HG02973 (cell line): Measurements from ENCODE around the gene SPSB1.

ENCODE experiments used
- ATAC-seq: cut with Tn5 transposase; IDR thresholded peaks from one replicate; pipeline ENCODE4 v1.9.1; 2021; ENCODE audit warnings: moderate library complexity; ENCODE audit not compliant: unreplicated experiment

SPSB1 gene

DNA sequence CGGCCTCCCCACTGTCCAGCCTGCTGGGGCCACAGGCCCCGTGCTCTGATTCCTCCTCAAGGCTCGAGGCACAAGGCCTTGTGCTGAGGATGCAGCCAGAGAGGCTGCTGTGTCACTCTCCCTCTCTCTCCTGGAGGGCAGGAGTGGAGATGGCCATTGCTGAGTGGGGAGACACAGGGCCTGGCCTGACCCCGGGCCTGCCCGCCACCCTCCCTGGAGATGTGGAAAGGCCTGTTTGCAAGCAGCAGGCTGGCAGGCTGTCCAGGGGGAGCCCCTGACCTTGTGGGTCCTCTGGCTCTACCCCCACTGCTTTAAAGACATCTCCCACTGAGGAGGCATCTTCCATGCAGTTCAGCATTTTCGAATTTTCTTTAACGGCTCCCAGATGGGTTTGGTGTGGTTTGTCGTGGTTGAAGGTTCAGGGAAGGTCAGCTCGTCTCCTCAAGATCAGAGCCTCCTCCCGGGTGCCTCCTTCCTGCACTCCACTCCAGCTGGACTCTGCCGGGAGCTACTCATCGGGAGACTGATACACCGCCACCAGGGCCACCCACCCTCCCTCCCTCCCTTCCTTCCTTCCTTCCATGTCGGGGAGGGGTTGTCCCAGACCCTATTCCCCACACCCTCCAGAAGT, 69.1 kb downstream of the SPSB1 start:
- ATAC-seq: no peak

DNA sequence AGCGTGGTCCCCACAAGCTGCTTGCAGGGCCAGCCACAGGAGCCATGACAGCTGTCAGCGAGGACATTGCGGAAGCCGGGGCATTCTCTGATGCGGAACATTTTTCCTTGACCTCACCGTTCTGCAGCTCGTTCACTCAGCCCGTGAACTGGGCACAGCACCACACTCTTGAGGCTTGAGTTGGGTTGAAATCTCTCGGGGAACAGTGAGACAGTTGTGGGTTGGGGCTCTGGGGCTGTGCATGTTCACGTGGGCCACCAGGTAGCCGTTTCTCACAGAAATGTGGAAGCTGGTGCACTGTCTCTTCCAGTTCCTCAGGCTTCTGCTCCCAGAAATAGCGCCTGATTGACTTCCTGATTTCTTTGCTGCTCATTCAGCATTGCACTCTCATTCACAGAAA, 69.8 kb downstream of the SPSB1 start:
- ATAC-seq: no peak

DNA sequence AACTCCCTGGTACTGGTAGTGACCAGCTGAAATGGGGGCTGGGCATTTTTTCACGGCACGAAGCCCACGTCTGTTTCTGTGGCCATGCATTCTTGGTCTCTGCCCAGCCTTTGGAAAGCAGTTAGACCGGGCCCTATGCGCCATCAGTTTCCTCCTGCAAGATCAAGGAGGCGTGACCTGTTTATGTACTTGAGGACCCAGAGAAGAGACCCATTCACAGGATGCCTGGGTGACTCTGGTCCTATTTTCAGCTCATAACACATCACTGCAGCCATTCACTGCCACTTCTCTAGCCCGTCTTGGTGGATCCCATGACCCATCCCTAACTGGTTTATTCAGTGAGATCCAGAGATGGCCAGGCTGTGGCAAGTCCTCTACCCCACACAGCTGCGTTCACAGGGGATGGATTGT, 70.4 kb downstream of the SPSB1 start:
- ATAC-seq: no peak

DNA sequence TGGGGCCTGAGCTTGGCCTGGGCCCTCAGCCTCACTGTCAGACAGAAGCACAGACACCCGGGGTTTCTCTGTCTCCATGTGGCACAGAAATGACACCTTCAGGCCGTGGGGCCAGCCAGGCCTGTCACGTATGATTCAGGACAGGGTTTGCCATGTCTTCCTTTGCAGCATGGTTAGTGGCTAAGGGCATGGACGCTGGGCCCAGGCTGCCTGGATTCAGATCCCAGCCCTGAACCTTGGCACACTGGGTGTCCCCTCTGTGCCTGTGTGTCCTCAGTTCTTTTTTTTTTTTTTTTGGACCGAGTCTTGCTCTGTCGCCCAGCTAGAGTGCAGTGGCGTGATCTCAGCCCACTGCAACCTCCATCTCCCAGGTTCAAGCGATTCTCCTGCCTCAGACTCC, 73.6 kb downstream of the SPSB1 start:
- ATAC-seq: no peak

DNA sequence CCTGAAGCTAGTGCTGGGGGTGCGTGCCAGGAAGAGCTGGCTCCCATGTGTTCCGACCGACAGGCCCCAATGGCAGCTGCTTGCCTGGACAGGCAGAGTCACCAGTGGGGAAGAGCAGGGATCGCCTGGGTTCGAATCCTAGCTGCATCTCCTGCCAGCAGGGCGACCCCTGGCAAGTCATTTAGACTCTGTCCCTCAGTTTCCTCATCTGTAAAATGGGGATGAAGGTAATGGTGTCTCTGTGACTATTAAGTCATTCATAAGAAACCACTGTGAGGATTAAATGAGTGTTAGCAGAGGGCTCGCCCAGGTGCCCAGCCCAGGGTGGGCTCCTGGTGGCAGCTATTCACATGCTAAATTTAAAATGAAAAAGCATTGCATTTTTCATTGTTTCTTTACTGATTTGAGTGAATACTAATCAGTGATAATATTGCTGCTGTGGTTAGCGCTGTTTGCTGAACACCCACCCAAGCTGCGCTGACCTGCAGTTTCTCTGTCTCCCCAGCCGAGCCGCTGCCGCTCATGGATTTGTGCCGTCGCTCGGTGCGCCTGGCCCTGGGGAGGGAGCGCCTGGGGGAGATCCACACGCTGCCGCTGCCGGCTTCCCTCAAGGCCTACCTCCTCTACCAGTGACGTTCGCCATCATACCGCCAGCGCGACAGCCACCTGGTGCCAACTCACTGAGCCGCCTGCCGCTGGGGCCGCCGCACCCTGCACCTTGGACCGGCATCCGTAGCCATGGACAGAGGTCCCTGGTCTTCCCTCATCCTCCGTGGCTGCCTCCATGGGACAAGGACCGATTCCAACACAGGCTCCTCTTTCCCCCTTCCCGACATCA, 74.5 kb downstream of the SPSB1 start:
- ATAC-seq: no peak

DNA sequence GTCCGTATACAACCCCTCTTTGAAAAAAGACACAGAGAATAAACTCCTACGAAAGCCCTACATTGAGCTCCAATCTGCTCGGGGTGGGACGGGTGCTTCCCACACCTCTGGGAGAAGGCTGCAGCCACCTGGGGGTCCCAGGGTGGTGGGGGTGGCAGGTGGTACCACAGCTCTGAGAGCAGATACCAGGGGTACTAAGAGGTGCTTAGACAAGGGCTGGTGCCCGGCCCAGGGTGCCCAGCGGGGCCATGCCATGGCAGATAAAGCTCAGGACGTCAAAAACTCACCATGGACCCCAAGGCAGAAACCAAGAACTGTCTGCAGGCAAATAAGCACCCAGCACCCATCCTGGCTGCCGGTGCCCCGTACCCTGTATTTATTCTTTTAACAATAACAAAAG, 75.1 kb downstream of the SPSB1 start:
- no peak for ATAC-seq

DNA sequence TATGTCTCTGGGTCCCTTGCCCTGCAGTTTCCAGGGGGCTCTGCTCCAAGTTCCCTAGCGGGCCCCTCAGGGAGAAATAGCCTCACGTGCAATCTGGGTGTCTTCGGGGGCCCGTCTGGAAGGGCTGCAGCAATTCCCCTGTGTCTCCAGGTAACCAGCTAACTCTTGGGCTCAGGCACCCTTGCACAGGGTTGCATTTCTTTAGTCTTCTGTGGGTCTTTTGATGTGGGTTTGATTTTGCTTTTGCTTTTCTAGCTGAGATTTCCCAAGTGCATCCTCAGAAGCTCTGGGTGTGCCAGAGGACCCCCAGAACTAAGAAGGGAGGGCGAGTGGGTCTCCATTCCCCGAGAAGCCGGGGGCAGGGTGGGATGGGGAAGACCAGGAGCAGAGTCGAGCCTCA, 75.7 kb downstream of the SPSB1 start:
- ATAC-seq: no peak

DNA sequence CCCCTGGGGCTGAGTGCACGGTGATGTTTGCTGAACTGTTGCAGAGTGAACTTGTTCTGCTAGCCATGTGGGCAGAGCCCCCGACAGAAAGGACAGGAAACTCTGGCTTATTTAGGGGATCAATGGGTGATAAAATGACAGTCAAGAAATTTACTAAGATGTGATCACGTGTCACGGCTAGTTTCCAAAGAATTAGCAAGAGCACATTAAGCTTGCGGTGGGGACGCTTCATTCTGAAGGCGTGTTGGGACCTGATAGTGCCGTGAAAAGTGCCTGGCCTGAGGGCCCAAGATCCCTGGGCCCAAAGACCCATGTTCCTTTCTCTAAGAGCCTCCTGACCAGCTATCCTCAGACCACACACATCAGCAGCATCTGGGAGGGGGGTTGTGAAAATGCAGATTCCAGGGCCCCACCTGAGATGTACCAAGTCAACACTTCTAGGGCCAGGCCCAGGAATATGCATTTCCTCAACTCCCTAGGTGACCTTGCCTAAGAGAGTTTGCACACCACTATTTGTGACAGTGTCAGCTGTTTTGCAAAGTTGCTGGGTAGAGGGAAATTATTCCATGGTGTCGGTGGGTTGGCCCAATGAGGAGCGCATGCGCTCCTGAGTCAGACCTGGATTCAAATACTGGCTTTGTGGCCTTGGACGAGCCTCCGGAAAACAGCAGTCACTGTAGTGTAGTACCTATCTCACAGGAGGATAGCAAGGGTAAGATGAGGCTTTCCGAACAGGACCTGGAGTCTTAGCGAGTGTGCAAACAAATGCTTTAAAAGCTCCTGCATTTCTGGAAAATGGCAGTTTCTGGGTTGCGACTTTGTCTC, 77.5 kb downstream of the SPSB1 start:
- ATAC-seq: no peak

DNA sequence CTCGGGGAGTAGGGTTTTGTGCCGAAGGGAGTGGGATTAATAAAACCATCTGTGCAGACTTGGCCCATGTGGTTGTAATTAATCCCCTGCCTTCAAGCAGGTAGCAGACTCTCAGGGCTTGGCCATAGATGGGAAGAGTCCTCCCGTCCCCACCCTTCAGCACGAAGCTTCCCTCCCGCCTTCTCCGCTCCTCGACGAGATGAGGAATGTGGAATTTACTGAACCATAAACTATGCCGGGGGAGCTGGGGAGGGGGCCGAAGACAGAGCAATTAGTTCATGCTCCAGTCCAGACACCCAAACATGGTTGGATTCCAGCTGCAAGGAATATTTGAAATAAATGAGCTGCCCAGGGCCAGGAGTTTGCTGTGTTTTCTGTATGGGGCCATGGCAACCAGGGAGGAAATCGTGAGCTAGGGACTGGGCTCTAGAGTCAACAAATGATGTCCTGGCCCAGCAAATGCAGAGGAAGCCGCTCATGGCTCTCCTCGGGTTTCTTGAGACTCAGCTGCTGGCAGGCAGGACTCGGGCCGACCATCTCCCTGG, 78.8 kb downstream of the SPSB1 start:
- ATAC-seq: no peak

DNA sequence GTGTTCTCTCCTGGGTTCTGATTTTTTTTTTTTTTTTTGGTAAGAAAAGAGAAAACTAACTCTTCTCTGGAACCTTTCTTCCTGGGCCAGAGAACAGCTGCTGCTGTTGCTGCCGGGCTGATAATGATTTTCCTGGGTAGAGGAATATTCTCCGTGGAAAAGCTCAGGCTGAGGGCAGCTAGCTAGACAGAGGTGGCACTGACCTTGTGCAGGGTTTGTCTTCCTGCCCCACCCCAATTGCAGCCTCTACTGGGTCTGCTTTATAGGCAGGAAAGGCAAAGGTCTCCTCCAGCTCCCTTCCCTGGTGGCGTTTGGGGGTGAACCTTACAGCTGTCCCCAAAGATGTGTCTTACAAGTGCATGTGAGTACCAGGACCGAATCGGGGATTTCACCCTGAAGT, 79.3 kb downstream of the SPSB1 start:
- ATAC-seq: no peak

DNA sequence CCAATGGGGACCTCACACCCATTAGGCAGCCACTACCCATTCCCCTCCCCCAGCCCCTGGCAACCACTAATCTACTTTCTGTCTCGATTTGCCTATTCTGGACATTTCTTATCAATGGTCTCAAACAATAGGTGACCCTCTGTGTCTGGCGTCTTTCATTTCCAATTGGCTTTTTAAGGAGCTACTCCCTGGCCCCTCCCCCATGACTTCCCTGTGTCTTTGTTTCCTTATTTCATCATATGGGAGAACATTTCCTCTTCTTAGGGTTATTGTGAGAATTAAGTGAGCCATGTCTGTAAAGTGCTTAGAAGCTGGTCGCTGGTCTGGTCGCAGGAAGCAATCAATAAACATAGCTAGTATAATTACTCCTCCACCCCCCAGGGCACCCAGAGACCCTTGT, 80.9 kb downstream of the SPSB1 start:
- ATAC-seq: no peak

DNA sequence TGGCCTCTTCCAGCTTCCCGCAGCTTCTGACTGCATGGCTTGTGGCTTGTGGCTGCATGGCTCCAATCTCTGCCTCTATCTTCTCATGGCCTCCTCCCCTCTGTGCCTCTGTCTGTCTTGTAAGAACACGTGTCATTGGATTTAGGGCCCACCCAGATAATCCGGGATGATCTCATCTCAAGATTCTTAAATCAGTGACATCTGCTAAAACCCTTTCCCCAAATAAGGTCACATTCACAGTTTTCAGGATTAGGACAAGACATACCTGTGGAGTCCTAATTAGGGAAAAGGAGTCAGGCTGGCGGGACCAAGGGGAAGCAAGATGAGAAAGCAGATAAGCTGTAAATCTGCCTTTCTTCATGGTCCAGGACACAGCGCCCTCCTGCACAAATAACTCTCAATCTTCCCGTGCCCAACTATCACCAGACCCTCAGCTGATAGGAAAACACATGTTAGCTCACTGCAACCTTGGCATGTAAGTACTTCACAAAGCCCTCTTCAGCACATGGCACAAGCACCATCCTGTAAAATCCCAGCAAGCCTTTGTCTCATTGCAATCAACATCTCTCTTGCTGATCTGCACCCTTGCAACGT, 82.2 kb downstream of the SPSB1 start:
- ATAC-seq: no peak

DNA sequence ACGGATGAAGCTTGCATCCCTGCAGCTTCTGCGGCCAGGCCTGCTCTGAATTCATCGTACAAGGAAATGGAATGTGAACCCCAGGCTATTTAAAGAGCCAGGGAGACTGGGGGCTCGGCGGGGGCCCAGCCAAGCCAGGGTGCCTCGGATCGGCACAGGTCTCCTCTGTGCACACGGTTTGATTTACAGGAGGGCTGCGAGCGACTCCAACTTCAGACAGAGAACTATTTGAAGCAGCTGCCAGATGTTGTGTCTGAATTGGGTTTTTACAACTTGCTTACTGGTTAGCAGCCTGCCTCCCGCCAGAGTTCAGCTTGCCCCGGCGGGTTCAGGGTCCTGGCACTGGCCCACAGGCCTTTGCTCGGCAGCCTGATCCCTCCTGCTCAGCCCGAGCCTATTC, 83.2 kb downstream of the SPSB1 start:
- ATAC-seq: no peak

DNA sequence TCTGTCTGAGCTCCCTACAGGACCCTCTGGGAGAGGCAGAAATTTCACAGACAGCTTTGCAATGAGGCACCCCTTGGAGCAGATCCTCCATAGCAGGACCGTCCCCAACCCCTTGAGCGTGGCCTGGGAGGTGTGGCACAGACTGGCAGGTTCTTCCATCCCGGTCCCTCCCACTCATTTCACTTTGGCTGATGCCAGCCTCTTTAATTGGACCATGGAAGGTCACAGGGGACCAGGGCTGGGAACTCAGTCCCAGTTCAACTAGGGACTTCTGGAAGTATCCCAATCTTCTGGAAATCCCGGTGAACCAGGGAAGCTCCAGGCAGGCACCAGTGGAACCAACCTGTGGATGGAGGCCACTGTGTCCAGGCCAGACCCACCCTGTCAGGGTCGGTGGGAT, 83.7 kb downstream of the SPSB1 start:
- no peak for ATAC-seq

DNA sequence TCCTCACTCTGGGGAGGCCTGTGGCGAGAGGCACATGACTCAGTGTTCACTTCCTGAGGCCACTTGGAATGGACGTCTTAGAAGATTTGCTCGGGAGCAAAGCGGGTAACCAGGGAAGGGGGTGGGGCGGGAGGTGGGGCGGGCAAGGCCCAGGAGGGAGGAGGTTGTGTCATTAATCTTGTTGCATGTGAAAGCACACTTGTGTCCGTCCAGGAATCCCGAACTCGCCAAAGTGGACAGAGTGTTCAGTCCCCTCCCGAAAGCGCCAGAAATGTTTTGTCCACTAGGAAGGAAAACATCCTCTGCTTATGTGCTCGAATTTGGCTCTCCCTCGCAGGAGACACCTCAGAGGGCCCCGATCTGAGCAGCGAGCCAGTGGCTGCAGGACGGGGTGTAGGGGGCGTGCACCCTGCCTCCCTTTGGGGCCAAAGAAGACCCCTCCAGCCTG, 84.2 kb downstream of the SPSB1 start:
- ATAC-seq: no peak

DNA sequence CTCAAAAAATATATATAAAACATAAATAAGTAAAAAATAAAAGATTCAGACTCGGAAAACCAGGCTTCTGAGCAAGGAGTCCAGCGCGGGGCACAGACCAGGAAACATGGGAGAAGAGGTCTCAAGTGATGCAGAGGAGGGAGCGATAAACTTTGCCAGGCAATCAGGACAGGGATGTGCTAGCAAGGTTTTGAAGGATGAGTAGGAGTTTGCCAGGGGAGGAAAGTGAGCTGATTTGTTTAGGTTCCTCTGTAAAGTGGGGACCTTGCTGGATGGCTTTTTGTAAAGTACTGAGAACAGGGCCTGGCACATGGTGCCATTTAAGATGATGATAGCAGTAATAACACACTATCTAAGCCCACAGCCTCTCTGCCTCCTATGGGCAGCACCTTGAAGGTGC, 86.1 kb downstream of the SPSB1 start:
- no peak for ATAC-seq

DNA sequence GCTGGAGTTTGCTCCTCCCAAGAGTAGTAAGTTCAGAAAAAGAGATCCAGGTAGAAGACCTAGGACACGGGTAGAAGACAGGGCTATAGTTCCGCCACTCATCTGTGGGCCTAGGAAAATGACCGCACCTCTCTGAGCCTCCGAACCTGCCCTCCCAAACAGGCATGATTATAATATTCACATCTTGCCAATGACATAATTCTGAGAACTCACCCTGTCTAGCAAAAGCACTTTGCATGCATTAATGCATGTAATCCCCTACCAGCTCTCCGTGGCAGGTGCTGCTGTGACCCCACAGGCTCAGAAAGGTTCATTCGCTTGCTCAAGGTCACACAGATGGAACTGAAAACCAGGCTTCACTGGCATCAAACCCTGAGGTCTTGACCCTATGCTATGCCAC, 88.0 kb downstream of the SPSB1 start:
- ATAC-seq: no peak

DNA sequence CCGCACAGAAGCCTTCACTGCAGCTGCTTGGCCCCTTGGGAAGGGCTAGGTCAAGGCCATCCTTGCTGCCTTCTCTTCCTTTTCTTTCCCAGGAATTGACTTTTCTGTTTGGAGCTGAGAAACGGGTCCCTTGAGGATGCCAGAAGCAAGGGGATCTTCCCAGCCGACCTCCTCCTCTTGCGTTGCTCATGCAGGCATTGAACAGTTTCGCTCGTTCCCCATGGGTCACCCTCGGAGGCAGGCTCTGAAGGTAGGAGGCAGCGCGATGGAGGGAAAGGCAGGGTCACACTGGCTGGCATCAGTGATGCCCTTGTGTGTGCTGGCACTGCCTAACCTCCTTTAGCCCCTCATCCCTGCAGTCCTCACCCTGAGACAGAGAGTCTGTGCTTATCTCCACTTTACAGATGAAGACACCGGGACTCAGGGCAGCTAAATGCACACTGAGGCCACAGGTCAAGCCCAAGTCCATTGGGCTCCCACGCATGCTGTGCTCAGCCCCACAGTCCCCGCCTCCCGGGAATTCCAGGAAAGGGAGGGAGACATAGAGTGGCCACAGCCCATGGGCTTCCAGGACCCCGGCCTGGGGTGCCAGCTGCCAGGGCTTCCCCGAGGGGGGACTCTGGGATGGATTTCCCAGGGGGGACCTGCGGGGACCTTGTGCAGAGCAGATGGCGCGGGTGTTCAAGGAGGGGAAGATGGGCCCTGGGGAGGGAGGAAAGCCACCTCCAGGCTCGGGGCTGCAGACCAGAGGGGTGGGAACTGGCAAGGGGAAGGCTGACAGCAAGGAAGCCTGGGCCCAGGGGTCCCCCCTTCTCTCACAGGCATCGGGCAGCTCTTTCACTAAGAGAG, 90.2 kb downstream of the SPSB1 start:
- ATAC-seq: no peak

DNA sequence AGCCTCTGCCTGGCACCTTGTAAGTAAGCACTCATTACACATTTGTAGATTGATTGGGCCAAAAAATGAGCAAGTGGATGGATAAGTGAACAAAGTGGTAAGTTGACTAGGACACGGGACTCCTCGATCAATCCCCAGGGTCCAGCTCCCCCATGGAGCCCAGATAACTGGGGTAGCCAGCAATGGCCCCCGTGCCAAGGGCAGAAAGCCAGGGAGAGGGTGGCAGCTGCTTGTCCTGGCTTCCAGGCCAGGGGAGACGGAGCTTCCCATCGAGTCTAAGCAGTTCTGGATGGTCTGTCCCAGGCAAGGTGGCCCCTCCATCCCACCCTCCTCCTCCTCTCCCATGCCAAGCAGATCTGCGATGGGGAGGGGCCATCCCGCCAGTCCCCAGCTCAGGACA, 91.4 kb downstream of the SPSB1 start:
- no peak for ATAC-seq

DNA sequence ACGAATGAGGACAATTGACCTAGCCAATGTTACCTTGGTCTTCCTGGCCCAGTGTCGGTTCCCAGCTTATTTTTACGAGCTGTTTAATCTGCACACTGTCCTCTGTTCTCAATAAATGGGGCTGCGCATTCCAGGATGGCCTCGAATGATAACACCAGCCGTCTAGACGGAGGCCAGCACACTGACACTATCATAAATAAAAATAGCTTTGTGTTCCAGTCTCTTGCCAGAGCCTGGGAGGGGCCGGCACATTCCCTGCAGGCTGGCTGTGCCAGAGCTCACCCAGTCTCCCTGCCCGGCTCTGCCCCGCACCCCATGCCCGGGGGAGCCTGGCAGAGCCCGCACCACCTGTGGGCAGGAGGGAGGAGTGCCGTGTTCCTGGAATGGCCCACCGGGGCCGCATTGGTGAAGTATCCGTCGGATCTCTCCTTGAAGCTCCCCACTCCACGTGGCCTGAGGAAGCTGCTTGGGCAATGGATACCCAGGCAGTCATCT, 92.1 kb downstream of the SPSB1 start:
- ATAC-seq: no peak
